Sigmoid colon (tissue), 4 donors: ENCODE results near the gene UNC5A.

Experiments used
- EP300 ChIP-seq, 4 donors: sonication (generic); formaldehyde crosslinking; IDR thresholded peaks; one replicate each; pipeline ENCODE4 v1.6.1; 2017; ENCODE audit warnings: antibody characterized with exemption in 4 of 4
- POLR2A ChIP-seq, 2 donors: fragments of 450-650 bp; IDR thresholded peaks; one replicate each; pipeline ENCODE4 v1.6.1; 2016; ENCODE audit warnings: antibody characterized with exemption in 2 of 2, mild to moderate bottlenecking in 2 of 2, moderate library complexity in 2 of 2
- TF ChIP-seq, protein P1 (sequence below), 4 experiments: fragments of 450-650 bp in 3 of 4; fragments of 200-600 bp in 1 of 4; IDR thresholded peaks; one replicate each; pipeline ENCODE4 v1.5.1; 2016 to 2019; ENCODE audit warnings: antibody characterized with exemption in 4 of 4, mild to moderate bottlenecking in 3 of 4, moderate library complexity in 2 of 4

DNA sequence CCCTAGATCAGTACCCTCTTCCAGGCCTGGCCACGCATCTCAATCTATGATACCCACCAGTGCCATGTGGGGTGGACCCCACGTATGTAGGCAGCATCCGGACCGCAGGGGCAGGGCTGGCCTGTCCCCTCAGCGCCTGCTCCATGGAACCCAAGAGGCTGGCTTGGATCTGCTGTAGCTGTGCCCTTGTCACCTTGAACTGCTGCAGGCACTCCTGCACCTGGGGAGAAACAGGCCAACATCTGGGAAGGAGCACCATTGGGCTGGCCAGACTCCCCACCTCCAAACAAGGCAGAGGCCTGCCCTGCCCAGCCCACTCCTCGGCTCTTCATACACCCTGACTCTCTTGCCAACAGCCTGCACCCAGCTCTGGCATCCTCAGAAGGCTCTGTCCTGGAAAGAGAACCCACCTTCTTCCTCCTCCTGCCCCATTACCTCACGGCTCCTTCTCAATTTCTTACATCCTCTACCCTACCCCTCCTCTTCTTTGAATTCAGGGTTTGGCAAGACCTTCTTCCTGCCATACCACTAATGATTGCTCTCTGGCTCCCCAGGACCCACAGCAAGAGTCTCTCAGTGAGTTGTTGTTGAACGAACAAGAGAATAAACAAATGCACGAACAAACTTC lies 81.1 kb downstream of the UNC5A start:
- TF ChIP-seq, protein P1, sequence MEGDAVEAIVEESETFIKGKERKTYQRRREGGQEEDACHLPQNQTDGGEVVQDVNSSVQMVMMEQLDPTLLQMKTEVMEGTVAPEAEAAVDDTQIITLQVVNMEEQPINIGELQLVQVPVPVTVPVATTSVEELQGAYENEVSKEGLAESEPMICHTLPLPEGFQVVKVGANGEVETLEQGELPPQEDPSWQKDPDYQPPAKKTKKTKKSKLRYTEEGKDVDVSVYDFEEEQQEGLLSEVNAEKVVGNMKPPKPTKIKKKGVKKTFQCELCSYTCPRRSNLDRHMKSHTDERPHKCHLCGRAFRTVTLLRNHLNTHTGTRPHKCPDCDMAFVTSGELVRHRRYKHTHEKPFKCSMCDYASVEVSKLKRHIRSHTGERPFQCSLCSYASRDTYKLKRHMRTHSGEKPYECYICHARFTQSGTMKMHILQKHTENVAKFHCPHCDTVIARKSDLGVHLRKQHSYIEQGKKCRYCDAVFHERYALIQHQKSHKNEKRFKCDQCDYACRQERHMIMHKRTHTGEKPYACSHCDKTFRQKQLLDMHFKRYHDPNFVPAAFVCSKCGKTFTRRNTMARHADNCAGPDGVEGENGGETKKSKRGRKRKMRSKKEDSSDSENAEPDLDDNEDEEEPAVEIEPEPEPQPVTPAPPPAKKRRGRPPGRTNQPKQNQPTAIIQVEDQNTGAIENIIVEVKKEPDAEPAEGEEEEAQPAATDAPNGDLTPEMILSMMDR (IDR thresholded peaks at IDR 0.05) = no peak
- no peak for TF ChIP-seq EP300 (IDR thresholded peaks at IDR 0.05)
- no peak for TF ChIP-seq POLR2A (IDR thresholded peaks at IDR 0.05)
